Left ventricle myocardium superior (tissue), 1 donor: Measurements from ENCODE around the gene GID8. TPM values are rescaled to one million over a fixed set of nuclear protein-coding genes. Genes with fewer than 3 reads are reported as not detected.

Source experiments
- ATAC-seq: fragments of 200-7000 bp; cut with Tn5 transposase; one replicate; pipeline ENCODE4 v1.9.1; 2020; ENCODE audit warnings: mild to moderate bottlenecking, moderate library complexity
- DNase-seq: peaks from one replicate; pipeline ENCODE4 v3.0.0-alpha.2; 2020
- intact Hi-C: fragments of 100-400 bp; cut with micrococcal nuclease; formaldehyde crosslinking; loops from one replicate; pipeline ENCODE4 v1.11.0; 2022
- total RNA-seq: library from RNA; stranded (reverse); fragmentation: NEBNext Ultra II Directional; extraction: Animal tissue kit (Norgen Biotek cat#: 25700); gene quantifications from one replicate; pipeline ENCODE4 v1.2.1, GENCODE V29; 2021
- donor health status: DM: no; HTN: yes; CAD: no; lungs with severe emphysema.

GID8 gene
- total RNA-seq, 1 donor from 2014 or later, result 16.1 TPM

DNA sequence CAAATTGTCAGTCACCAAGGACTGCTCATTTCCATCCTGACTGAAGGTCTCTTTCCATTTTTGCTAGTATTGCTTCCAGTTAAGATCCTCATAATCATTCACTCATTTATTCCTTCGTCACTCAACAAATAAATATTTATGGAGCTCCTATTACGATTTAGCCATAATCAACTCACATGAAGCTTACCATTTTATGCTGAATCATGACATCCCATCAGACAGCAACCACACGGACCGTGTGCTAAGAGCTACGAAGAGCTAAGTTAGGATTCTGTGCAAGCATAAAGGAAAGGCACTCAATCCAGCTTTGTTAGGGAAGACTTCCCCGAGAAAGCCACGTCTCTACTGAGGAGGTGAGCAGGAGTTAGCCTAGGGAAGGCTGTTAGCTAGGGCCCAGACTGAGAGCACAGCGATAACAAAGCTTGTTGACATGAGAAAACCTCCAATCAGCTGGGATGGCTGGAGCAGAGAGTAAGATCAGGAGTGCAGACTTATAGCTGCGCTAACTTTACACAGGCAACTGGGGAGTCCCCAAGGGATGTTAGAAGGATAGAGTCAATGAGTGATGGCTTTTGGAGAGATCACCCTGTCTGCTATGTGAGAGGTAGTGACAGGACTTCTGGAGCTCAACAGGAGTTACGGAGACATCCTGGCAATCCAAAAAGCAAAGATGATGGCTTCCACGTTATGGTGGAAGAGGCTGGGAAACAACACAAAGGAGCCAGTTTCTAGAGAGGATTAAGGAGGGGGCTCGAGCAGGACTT is 2.6 kb upstream of the GID8 start:
- ATAC-seq (no peak), DNase-seq (no peak)
- intact Hi-C loops, result no loop called here

GRCh38 chr20:62935968-62936585 is 1.9 kb upstream of the GID8 start:
- DNase-seq (no peak), ATAC-seq (no peak)
- intact Hi-C loops, result no loop called here

DNA sequence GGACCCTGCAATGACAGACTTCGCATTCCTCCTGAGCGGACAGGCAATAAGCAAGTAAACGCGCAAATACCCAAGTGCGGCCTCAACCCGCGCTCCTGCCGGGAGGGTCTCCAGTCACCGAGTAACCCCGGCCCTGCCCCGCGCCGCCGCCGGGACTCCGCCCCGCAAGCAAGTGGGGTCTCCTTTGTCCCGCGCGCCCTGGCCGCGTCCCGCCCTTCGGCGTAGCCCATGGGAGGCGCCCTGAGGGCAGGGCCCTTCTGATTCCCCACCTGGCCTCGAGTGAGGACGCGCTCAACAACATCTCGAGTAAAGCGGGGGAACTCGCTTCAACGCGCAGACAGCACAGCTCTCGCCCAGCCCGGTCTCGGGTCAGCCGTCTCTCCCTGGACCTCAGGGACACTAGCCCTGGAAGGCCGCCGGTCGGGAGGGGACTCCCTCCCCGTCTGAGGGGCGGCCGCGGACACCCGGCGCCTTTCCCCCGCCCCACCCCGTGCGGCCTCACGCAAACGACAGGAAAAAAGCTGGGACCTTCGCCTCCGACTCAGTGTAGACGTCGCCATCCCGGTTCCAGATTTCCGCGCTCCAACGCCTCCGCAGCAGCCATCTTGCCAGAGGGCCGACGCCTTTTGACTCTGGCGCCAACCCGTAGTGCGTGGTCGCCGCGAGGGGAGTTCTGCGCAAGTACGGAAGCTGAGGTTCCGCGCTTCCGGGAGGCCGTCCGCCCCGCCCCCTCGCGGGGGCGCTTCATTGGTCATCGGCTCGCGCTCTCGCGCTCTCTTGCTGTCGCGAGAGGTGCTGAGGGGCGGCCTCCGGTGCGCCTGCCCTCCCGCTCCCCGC is 461 bp upstream of the GID8 start:
- ATAC-seq (peak; percentile 95), DNase-seq (peak; percentile 99)
- intact Hi-C loops, result no loop called here

DNA sequence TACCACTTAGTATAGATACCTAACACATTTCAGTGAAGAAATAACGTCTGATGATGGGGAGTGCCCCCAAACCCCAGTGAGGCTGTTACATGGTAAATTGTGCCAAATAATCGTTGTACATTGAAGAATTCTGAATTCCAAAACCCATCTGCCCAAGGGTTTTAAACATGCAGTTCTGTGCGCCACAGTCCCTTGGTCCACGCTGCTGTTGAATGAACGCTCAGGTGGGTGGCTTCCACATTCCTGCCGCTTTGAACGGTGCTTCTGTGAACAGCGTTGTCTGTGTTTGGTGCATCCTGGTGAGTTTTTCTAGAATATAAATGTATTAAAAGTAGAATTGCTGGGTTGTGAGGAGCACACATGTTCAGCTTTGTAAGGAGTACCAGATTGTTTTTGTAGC is 2.9 kb downstream of the GID8 start:
- intact Hi-C loops, result no loop called here
- ATAC-seq, result no peak
- no peak for DNase-seq

- DNase-seq, result no peak
- no peak for ATAC-seq
- intact Hi-C loops, result no loop called here
These were observed 3.8 kb downstream of the GID8 start for GRCh38 chr20:62941792-62942191.

DNA sequence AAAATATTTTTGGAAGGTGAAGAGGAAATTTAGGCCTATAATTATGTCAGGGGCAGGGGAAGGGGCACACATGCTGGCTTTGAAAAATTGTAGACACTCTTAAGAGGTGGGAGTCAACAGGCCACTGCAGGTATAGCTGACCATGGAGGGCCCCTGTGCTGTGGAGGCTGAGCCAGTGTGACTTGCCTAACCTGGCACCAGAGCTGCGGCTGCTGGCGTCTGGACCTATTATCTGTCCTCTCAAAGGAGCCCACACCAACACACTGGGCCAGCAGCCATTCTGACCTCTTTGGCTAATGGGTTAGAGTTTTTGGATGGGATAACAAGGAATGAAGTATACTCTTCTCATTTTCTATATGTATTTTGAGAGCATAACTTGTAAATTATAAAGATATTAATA is 4.5 kb downstream of the GID8 start:
- intact Hi-C loops, result no loop called here
- peak; percentile 18 for ATAC-seq
- DNase-seq, result peak; percentile 70

GRCh38 chr20:62943396-62943795 is 5.4 kb downstream of the GID8 start:
- ATAC-seq (no peak), DNase-seq (peak; percentile 7)
- intact Hi-C loops, result no loop called here

DNA sequence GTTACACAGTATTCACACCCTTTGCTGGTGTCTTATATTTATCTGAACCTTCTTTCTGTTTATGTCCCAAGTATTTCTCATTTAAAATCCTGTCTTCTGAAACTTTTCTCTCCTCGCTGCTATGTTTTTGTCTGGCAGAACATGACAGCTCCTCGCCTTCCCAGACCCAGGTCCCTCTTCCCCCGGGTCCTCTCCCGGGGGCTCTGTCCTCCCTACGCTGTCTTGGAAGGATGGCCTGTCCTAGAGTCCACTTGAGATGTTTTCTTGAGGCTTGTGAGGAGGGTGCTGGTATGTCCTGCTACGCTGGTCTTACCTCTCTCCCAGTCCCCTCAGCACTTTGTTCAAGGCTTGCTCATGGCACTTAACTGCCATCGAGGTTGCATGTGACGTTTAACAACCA is 6.2 kb downstream of the GID8 start:
- DNase-seq, result peak; percentile 10
- ATAC-seq, result no peak

DNA sequence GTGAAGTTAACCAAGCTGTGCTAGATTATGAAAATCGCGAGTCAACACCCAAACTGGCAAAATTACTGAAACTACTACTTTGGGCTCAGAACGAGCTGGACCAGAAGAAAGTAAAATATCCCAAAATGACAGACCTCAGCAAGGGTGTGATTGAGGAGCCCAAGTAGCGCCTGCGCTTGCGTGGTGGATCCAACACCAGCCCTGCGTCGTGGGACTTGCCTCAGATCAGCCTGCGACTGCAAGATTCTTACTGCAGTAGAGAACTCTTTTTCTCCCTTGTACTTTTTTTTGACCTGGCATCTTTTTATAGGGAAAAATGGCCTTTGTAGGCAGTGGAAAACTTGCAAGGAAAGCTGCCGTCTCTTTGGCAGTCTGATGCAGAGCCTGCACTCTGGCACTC is 6.8 kb downstream of the GID8 start:
- no peak for ATAC-seq
- DNase-seq, result peak; percentile 12
- intact Hi-C loops, result no loop called here

More for the DNA sequence above, 6.2 kb downstream of the GID8 start:
- intact Hi-C loops, result no loop called here

DNA sequence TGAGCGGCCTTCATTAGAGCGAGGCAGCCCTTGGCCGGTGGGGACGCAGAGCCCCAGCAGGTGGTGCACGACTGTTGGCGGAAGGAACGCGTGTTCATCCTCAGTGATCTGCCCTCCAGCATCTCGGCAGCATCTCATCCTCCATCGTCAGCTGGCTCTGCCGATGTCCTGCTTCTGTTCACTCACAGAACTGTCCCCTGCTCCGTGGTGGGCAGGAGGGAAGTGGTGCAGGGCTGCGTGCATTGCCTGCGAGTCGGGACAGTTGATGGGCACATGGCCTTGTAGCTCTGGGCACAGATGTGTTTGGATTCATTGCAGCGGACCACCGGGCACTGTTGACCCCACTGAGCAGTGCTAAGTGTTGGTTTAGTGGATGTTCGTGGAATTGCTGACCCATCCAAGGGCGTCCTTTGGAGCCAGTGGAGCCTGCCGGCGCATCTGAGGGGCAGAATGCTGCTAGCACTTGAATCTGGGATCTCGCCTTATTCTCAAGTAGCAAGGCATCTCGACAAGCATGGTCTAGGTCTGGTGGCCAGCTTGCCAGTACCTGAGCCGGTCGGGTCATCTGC is 7.9 kb downstream of the GID8 start:
- intact Hi-C loops, result no loop called here
- ATAC-seq (no peak), DNase-seq (peak; percentile 19)

DNA sequence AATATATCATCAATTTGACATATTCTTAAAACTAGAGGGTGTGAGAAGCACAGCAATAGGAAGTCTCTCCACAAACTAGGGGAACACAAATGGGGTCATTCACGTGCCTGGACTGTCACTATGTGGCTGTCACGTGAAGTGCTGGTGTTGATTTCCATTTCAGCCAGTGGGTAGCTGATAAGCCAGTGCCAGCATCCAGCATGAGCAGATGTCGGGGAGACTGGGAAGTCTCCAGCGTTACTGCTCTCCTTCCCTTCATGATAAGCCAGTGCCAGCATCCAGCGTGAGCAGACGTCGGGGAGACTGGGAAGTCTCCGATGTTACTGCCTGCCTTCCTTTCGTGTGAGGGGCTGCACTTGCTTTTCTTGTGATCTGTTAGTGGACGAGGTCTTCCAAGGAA is 9.0 kb downstream of the GID8 start:
- ATAC-seq, result peak; percentile 90
- DNase-seq, result peak; percentile 52
- intact Hi-C loops, result no loop called here

GRCh38 chr20:62947532-62948300 is 9.8 kb downstream of the GID8 start:
- intact Hi-C loops, result no loop called here
- DNase-seq (no peak), ATAC-seq (no peak)

DNA sequence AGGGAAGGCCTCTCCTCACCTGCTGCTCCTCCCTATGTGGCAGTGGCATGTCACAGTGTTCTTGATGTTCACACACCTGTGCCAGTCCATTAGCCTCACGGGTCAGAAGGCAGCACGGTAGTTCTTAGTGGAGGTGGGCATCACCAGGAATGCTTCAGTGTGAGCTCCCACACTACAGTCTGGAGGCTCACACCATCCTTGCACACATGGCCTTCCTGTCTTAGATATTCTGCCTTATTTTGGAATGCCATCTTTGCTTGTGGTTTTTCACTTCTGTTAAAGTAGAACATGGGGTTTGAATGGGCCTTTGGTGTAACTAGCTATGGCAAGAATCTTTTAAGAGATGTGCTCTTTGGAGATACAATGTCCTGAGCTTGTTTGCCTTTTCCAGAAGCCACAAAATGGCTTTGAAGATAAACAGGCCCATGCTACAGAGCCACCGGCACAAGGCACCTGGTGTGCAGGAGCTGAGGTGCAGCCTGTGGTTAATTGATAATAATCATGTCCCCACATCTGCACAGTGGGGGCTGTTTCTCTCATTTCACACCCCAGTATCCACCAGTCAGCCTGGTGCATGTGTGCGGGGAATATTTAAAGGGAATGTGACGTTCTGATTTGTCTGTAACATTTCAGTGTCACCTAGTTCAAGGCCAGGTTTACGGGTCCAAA is 11.3 kb downstream of the GID8 start:
- intact Hi-C loops, result no loop called here
- DNase-seq (no peak), ATAC-seq (no peak)

DNA sequence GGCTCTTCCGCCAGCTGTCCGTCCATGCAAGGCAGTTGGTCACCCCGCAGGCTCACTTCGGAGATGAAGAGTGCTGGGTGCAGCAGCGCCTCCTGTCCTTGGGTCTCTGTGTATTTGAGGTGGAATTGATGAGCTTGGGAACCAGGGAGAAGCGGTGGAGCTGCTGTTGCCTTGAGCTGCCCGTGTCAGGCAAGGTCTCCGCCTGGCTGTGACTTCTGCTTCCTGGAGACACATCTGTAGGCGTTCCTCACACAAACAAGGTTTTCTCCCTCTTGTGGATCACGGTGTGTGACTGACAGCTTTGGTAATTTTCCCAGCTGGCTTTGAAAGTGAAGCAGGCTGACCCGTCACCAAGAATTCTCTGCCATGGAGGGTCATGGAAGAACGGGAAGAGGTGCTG is 12.0 kb downstream of the GID8 start:
- DNase-seq (no peak), ATAC-seq (no peak)
- intact Hi-C loops, result no loop called here

GRCh38 chr20:62950741-62951140 is 12.8 kb downstream of the GID8 start:
- no peak for DNase-seq
- intact Hi-C loops, result no loop called here
- ATAC-seq, result no peak

DNA sequence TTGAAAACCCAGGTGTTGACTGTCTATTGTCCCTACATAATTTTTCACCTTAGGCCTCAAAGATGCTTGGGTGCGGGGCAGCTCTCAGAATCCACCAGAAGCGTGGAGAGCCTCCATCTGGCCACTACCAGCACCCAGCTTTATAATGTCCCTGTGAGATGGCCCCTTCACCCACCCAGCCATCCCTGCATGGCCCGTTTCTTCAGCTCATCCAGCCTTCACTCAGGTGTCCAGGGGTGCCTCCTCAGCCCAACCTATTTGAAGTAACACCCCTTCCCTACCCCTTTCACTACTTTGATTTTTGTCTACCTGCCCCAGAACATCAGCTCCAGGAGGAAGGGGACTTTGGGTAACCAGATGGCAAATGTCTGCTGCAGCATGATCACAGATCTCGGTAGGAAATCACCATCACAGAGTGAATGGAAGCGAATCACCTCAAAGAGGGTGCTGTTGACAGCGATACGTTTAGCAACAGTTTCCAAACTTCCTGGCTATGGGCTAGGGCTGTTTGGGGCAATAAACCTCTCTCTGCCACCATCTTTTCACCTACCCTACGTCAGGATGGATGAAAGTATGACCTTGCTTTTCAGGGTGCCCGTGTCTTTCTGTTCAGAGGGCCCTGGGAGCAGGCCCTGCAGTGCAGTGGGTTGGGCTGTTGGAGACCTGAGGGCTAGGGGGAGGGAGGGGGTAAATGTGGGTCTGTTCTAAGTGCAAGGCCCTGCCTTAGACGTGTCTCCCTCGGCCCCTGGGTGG is 13.4 kb downstream of the GID8 start:
- ATAC-seq (no peak), DNase-seq (no peak)
- intact Hi-C loops, result no loop called here

DNA sequence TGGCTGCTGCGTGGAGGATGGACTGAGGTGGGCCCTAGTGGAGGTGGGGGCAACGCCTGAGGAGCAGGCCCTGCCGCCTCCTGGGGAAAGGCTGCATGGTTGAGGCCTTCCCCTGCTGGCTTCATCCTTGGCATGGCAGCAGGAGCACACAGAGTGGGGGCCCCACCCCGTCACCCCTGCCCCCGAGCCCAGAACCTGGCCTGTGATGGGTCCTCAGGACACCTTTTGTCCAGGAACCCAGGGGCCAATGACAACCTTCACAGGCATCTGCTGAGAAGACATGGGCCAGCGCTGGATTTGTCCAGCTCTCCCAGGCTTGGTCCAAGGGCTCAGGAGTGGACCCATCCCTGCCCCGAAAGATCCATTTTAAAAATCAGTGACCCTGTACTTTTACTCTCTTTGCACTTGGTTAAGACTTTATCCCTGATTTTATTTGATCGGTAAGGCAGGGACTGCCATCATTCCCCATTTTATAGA is 14.0 kb downstream of the GID8 start:
- DNase-seq, result no peak
- intact Hi-C loops, result no loop called here

More for the DNA sequence above, 14.0 kb downstream of the GID8 start:
- ATAC-seq, result no peak
